ENCODE results near the gene PTPN1.

- TF ChIP-seq POLR2A (IDR thresholded peaks at IDR 0.05; ENCODE audit: low read depth, low read length) (no peak), CTCF (IDR thresholded peaks at IDR 0.05; ENCODE audit: extremely low read depth in 1 of 2, insufficient read depth in 1 of 2, low read depth in 1 of 2, low read length in 2 of 2) (no peak), EZH2 (IDR thresholded peaks at IDR 0.05; ENCODE audit: borderline replicate concordance, low read depth, low read length, severe bottlenecking) (no peak), POLR2AphosphoS5 (IDR thresholded peaks at IDR 0.05; ENCODE audit: insufficient read depth, low read depth, low read length) (no peak), MYC (IDR thresholded peaks at IDR 0.05; ENCODE audit: low read depth, low read length) (no peak), MAX (IDR thresholded peaks at IDR 0.05; ENCODE audit: insufficient read depth, insufficient read length) (no peak)
Observed at GRCh38 chr20:50536333-50536732, 26.1 kb downstream of the PTPN1 start.

Measured in endothelial cell of umbilical vein (primary cell).